ENCODE data around the gene POU6F2.

DNA sequence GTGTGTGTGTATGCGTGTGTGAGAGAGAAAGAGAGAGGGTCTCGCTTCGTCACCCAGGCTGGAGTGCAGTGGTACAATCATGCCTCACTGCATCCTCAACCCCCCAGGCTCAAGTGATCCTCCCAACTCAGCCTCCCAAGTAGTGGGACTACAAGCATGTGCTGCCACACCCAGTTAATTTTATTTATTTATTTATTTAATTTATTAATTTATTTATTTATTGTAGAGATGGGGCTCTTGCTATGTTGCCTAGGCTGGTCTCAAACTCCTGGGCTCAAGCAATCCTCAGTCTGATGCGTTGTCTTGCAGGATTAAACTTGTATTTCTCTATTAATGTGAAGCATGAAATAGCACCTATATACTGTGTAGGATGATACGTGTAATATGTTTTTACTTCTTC lies 21.8 kb upstream of the POU6F2 start:
- TF ChIP-seq, protein P1, sequence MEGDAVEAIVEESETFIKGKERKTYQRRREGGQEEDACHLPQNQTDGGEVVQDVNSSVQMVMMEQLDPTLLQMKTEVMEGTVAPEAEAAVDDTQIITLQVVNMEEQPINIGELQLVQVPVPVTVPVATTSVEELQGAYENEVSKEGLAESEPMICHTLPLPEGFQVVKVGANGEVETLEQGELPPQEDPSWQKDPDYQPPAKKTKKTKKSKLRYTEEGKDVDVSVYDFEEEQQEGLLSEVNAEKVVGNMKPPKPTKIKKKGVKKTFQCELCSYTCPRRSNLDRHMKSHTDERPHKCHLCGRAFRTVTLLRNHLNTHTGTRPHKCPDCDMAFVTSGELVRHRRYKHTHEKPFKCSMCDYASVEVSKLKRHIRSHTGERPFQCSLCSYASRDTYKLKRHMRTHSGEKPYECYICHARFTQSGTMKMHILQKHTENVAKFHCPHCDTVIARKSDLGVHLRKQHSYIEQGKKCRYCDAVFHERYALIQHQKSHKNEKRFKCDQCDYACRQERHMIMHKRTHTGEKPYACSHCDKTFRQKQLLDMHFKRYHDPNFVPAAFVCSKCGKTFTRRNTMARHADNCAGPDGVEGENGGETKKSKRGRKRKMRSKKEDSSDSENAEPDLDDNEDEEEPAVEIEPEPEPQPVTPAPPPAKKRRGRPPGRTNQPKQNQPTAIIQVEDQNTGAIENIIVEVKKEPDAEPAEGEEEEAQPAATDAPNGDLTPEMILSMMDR (conservative IDR thresholded peaks at IDR 0.05; ENCODE audit: low read length), result no peak
- no peak for TF ChIP-seq EZH2phosphoT487 (IDR thresholded peaks at IDR 0.05; ENCODE audit: borderline replicate concordance)

All from Loucy (cell line).